HG03159 (cell line): Measurements from ENCODE around the gene BBIP1.
"Not testable (repeated sequence)": the region's sequence is repeated elsewhere in the genome, so short reads cannot be mapped to it uniquely, and the experiment has no call there.

Experiments
- ATAC-seq: cut with Tn5 transposase; IDR thresholded peaks from one replicate; pipeline ENCODE4 v1.9.1; 2021; ENCODE audit warnings: mild to moderate bottlenecking, moderate library complexity; ENCODE audit not compliant: unreplicated experiment

BBIP1 gene

DNA sequence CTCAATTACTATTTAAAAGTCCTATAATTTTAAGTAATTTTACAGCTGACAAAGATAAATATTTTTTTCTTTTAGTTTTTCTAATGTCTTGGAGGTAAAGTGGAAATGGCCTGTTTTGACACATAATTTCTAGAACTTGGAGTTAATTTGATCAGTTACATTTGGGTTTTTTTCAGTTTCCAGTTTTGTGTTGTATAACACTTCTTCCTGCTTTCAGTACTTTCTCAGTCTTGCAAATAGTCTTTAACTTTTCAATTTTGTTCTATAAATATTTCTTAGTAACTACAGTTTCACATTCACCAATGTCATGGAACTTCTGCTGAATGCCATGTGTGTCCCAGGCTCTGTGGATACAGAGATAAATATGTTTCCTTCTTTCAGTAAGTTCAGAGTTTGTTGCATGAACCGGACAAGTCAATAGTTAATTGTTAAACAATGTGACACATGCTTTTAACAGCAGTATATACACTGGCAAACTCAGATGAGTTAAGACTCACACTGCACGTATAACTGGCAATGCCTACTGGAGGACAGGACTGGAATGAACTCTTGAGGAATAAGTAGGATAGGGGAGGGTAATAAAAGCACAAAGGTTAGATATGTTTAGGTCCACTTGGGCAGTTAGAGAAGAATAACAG is 5.0 kb upstream of the BBIP1 start:
- no peak for ATAC-seq

DNA sequence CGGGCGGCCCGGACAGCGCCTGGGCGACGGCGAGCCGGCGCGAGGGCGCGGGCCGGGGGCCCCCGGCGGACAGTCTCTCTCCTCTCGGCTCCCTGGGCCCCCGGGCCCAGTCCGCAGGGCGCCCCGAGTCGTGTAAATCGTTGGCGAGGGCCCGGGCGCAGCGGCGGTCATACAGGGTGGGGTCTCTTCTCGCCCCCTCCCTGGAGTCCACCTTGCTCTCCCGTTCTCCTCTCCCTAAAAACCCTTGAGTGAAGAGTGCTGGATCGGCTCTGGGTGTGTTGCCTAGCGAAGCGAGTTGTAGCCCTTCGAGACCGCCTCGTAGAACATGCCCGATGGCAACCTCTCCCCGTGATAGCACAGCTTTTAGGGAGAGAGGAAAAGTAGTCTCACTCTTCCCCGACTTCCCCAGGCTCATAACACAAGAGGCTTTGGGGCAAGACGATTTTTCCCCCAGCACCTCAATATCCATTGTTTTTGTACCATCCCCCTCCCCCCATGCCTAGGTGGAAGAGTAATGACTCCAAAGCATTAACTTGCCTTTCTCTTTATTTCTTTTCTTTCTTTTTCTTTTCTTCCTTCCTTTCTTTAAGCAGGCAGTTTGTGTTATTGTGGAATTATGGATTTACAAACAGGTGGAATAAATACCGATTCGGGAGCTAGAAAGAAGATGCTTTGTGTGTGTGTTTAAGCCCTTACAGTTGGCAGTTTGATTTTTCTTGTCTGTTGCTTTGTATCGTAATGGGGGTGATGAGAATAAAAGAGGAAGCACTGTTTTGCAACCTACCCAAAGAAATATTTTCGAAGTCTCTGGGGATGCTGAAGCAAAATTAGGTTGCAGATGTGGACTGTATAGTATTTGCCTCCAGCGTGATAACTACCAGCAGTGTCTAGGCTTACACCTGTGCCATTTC is 1.2 kb upstream of the BBIP1 start:
- ATAC-seq = peak; percentile 31

- ATAC-seq = peak; percentile 18
These were observed 460 bp upstream of the BBIP1 start, which contains the start of gene SHOC2 for GRCh38 chr10:110919349-110919931. TSS of gene SHOC2 (plus strand) at chr10:110919604. CDS start at chr10:110964359, 44,755 bp downstream.

DNA sequence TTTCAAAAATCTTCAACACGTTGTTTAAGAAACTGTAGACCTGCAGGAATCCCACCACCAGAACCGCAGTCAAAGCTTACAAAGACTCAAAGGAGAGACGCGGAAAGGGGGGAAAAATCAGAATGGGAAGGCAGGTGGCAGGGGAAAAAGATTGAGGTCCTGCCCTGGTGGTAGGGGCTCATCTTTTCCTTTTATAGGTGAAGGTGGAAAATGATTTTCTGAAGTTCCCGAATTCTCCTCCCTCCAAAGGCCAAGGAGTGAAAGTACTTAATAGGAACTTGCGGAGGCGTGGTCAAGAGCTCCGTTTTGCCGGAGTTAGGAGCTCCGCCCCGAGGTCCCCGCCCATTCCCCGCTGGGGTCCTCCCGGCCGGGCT is 724 bp downstream of the BBIP1 start:
- ATAC-seq = no peak

DNA sequence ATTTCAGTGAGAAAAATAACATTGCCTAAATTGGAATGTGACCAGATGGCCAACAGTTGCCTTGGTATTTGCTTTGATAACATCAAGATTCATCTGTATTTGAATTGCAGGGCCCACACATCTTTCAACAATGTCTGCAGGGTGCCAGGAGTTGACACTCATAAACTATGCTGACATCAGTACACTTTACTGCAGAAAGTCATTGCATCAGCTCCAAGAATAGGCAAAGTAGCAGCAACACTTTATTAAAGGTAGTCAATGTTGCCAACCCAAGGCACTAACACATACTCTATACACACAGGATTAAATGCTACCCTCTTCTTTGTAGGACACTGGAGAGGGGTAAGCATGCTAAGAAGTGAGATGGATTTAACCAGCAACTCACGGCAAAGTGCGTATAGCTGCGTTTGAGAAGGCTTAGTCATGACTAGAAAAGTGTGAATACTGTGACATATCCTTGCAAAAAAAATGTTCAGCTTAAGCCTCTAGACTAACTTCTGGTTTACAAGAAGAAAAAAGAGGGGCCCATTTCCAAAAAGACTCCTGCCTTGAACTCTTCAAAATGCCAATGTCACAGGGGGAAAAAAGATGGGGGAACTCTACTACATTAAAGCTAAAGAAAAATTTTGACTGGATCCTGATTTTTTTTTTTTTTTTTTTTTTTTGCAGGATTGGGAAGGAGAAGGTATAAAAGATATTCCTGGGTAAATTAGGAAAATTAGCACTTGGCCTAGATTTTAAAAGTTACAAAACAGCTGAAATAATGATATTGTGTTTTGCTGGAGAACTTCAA is 2.2 kb downstream of the BBIP1 start:
- no peak for ATAC-seq

- ATAC-seq = not testable (repeated sequence)
These were observed 3.4 kb downstream of the BBIP1 start for GRCh38 chr10:110915600-110915999.

DNA sequence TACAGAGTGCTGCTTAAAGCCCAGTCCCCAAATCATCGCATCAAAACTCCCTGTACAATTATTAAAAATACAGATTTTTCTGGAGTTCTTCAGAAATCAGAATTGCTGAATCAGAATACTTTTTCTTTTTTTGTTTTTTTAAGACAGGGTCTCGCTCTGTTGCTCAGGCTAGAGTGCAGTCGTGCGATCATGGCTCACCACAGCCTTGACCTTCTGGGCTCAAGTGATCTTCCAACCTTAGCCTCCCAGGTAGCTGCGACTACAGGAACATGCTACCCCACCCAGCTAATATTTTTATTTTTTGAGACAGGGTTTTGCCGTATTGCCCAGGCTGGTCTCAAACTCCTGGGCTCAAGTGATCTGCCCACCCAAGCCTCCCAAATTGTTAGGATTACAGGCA is 3.9 kb downstream of the BBIP1 start:
- ATAC-seq = no peak

GRCh38 chr10:110914431-110914830 is 4.5 kb downstream of the BBIP1 start:
- no peak for ATAC-seq

DNA sequence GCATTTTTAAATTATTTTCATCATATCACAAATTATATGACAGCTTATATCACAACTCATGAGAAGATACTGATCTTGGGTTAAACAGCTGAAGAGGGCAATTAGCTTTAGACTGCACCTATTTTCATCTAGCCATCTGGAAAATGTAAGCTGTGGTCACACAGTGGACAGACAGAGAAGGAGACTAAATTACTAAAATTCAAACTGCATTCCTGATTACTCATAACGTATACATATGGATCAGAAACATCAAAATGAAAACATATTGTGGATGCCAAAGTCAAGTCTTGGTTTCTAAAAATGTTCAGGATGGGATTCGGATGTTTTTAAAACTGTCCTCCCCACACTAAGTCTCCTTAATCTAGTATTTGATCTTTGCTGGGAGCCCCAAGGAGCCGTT is 6.6 kb downstream of the BBIP1 start:
- ATAC-seq = no peak

DNA sequence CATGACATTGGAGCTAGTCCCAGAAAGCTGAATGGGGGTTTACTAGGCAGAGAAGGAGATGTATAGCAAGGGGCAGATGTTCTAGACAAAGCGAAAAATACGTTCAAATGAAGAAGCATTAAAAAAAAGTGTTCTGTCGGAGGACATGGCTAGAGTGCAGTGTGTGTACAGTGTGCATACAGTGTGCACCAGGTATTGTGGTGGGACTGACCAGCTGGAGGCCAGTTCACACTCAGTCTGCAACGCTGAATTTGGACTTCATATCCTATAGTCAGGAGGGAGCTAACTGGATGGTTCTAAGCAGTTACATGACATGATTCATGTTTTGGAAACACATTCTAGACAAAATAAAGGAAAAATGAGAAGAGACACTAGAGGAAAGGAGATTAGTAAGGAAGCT is 8.8 kb downstream of the BBIP1 start:
- no peak for ATAC-seq

DNA sequence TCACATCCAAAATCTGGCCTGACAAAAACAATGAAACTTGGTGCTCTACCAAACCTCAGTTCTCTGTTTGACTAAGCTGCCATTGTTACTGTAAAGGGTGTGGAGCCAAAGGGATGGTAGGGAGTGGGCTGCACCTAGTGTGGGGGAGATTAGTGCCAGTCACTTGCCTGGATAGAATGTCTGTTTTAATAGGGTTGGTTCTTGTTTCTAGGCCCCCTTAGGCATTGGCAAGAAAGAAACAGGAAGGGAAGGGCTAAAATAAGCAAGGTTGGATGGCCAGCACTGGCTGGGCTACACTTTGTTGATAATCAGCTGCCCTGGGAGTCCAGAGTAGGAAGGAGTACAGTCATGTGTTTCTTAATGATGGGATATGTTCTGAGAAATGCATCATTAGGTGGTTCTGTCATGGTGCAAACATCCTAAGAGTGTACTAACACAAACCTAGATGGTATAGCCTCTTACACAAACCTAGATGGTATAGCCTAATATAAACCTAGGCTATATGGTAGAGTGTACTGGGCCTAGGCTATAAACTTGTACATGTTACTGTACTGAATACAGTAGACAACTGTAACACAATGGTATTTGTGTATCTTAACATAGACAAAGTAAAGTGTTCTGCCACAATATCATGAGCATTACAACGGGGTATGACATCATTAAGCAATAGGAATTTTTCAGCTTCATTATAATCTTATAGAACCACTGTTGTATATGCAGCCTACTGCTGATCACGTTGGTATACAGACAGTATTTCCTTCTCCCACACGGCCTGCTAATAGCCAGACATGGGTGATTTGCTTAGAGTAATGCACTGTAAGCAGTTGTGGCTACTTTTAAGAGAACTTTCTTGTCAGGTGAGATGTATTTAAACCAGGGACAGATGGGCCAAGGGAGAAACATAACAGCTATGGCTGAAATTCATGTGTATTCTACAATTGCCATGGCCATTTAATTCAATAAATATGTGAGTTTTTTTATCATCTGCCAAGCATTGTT is 15.4 kb downstream of the BBIP1 start:
- no peak for ATAC-seq

GRCh38 chr10:110901954-110902819 is 16.8 kb downstream of the BBIP1 start:
- ATAC-seq = no peak

DNA sequence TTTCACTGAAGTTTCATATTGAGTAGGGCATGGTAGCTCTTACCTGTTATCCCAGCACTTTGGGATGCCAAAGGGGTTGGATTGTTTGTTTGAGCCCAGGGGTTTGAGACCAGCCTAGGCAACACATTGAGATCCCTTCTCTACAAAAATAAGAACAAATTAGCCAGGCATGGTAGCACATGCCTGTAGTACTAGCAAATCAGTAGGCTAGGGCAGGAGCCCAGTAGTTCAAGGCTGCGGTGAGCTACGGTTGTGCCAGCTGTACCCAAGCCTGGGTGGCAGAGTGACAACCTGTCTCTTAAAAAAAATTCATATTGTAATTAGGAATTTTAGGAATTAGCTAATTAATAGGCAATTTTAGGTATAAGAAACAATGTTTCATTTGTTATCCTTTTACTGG is 18.0 kb downstream of the BBIP1 start:
- no peak for ATAC-seq

DNA sequence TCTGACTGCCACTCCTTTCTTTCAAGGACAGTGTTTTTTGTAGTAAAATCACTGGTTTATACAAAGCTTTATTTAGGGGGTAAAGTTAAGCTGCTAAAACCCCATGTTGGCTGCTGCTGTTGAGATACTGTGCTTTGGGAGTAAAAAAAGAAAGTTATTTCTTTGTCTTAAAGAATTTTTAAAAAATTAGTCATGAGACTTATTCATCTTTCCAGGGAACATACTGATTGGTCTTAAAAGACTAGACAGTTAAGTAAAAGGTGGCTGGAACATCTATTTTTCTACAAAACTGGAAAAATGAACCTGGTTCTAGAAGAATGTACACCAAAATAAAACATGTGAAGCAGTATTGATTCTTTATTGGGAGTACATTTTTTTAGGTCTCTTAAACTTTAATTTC is 20.6 kb downstream of the BBIP1 start:
- ATAC-seq = no peak

- no peak for ATAC-seq
These were observed 21.8 kb downstream of the BBIP1 start for GRCh38 chr10:110897184-110897583.

- ATAC-seq = peak; percentile 80
These were observed 25.3 kb downstream of the BBIP1 start for GRCh38 chr10:110893559-110894179.

GRCh38 chr10:110892602-110893288 is 26.2 kb downstream of the BBIP1 start:
- no peak for ATAC-seq

DNA sequence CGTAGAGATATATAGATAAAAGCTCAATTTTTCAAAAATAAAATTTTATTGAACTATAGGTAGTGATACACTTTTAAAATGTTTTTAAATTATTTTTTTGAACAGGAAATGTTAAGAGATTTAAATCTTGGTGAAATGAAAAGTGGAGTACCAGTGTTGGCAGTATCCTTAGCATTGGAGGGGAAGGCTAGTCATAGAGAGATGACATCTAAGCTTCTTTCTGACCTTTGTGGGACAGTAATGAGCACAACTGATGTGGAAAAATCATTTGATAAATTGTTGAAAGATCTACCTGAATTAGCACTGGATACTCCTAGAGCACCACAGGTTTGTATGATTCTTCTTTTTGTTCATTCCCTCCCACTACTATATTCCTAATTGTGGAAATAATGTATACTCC is 31.4 kb downstream of the BBIP1 start:
- ATAC-seq = no peak
